ENCODE results near the gene FOXN1. TPM values are rescaled to one million over a fixed set of nuclear protein-coding genes. Genes with fewer than 3 reads are reported as not detected.

FOXN1 gene
- total and polyA plus RNA-seq, 2 donors from 2014 or later = not detected

DNA sequence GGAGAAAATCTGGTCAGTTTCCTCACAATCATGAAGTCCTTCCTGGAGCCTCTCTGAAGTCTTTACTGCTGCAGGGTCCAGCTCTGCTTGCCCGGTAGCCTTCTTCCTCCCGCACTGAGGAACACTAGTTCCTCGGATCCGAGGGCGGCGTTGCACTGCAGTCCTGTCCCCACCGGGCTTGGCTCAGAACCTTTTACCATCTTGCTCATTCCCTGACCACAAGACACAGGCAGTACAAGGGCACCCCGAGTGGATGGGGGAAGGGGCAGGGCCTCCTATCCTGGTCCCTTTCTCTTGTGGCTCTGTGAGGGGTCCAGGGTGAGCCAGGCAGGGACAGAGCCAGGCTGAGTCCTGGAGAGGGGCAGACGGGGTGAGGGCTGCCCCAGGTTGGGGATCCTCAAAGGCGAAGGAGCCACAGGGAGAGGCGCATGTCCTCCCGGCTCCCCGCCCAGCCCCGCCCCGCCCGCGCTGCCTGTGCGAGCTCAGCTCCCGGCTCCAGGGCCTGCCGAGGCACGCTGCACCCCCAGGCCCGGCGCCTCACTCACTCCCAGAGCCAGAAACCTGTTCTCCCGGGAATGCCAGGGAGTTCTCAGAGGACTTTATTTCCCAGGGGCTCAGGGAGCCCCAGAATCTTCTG lies 1.5 kb downstream of the FOXN1 start:
- Histone ChIP-seq H3K9me3 (ENCODE audit: control insufficient read depth in 2 of 3, insufficient read depth in 1 of 3, low read length in 3 of 3) (no peaks in the 10 kb centered on the region), H3K36me3 (ENCODE audit: control insufficient read depth in 2 of 3, insufficient read depth in 3 of 3, low read length in 3 of 3) (no peaks in the 10 kb centered on the region), H3K27me3 (ENCODE audit: control insufficient read depth, insufficient read depth, low read length) (no peaks in the 10 kb centered on the region), H3K4me1 (ENCODE audit: control insufficient read depth in 2 of 3, insufficient read depth in 2 of 3, low read depth in 1 of 3, low read length in 3 of 3) (no peaks in the 10 kb centered on the region), H3K4me3 (ENCODE audit: low read length in 3 of 3) (no peak overlapping the region), H3K27ac (ENCODE audit: low read depth in 2 of 2, low read length in 2 of 2) (no peak overlapping the region), H3K9ac (ENCODE audit: low read length in 3 of 3) (no peak overlapping the region)
- intact Hi-C loops (cut with DNase I) = no loop called here
- TF ChIP-seq, protein P1, sequence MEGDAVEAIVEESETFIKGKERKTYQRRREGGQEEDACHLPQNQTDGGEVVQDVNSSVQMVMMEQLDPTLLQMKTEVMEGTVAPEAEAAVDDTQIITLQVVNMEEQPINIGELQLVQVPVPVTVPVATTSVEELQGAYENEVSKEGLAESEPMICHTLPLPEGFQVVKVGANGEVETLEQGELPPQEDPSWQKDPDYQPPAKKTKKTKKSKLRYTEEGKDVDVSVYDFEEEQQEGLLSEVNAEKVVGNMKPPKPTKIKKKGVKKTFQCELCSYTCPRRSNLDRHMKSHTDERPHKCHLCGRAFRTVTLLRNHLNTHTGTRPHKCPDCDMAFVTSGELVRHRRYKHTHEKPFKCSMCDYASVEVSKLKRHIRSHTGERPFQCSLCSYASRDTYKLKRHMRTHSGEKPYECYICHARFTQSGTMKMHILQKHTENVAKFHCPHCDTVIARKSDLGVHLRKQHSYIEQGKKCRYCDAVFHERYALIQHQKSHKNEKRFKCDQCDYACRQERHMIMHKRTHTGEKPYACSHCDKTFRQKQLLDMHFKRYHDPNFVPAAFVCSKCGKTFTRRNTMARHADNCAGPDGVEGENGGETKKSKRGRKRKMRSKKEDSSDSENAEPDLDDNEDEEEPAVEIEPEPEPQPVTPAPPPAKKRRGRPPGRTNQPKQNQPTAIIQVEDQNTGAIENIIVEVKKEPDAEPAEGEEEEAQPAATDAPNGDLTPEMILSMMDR (IDR thresholded peaks at IDR 0.05; ENCODE audit: borderline replicate concordance, extremely low read depth, insufficient read depth) = no peak
- FAIRE-seq = no peak
- no peak for DNase-seq

DNA sequence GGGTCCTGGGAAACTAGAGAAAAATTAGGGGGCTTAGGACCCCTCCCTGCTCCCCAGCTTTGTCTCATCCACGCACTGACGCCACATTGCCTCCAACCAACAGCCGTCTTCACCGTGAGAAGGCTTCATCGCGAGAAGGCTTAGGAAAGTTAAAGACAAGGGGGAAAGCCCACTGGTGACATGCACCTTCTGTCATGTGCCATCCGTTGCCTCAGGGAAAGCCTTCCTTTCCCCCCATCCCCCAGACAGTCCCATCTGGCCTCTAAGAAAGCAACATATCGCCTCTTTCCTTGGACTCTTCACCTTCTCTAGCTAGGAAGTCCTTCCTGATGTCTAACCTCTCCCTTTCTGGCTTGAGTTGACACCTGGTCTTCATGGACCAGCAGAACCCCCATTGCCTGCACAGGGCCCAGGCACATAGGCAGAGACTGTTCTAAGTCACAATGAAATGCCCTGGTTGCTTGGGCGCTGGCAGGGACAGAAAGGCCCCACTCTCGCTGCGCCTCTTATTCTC lies 2.1 kb downstream of the FOXN1 start:
- intact Hi-C loops (cut with DNase I) = no loop called here
- Histone ChIP-seq H3K27ac (ENCODE audit: low read depth in 2 of 2, low read length in 2 of 2) (no peak overlapping the region), H3K36me3 (ENCODE audit: control insufficient read depth in 2 of 3, insufficient read depth in 3 of 3, low read length in 3 of 3) (no peaks in the 10 kb centered on the region), H3K9me3 (ENCODE audit: control insufficient read depth in 2 of 3, insufficient read depth in 1 of 3, low read length in 3 of 3) (no peaks in the 10 kb centered on the region), H3K27me3 (ENCODE audit: control insufficient read depth, insufficient read depth, low read length) (no peaks in the 10 kb centered on the region), H3K4me1 (ENCODE audit: control insufficient read depth in 2 of 3, insufficient read depth in 2 of 3, low read depth in 1 of 3, low read length in 3 of 3) (no peaks in the 10 kb centered on the region), H3K9ac (ENCODE audit: low read length in 3 of 3) (no peak overlapping the region), H3K4me3 (ENCODE audit: low read length in 3 of 3) (no peak overlapping the region)
- no peak for DNase-seq
- TF ChIP-seq, protein P1 (IDR thresholded peaks at IDR 0.05; ENCODE audit: borderline replicate concordance, extremely low read depth, insufficient read depth) = no peak
- no peak for FAIRE-seq

DNA sequence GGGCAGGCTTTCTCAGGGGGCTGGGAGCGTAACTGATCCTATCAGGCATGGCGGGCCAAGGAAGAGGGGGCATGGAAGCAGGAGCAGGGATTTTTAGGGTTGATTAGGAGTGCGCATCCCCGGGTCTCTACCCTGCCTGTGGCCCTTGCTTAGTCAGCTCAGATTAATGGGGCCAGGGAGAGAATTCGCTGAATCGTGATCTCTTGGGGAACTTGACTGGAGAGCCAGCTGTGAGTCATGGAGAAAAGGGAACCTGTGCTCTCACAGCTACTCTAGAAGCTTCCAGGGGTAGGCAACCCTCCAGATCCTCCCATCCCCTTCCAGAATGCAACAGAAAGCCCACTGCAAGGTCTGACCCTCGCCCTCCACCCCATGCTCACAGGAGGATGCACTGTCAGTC lies 3.6 kb downstream of the FOXN1 start:
- no peak for FAIRE-seq
- Histone ChIP-seq H3K27ac (ENCODE audit: low read depth in 2 of 2, low read length in 2 of 2) (no peak overlapping the region), H3K36me3 (ENCODE audit: control insufficient read depth in 2 of 3, insufficient read depth in 3 of 3, low read length in 3 of 3) (no peaks in the 10 kb centered on the region), H3K4me3 (ENCODE audit: low read length in 3 of 3) (no peak overlapping the region), H3K4me1 (ENCODE audit: control insufficient read depth in 2 of 3, insufficient read depth in 2 of 3, low read depth in 1 of 3, low read length in 3 of 3) (no peaks in the 10 kb centered on the region), H3K9ac (ENCODE audit: low read length in 3 of 3) (no peak overlapping the region), H3K9me3 (ENCODE audit: control insufficient read depth in 2 of 3, insufficient read depth in 1 of 3, low read length in 3 of 3) (no peaks in the 10 kb centered on the region), H3K27me3 (ENCODE audit: control insufficient read depth, insufficient read depth, low read length) (no peaks in the 10 kb centered on the region)
- TF ChIP-seq, protein P1 (IDR thresholded peaks at IDR 0.05; ENCODE audit: borderline replicate concordance, extremely low read depth, insufficient read depth) = no peak
- intact Hi-C loops (cut with DNase I) = no loop called here
- DNase-seq = no peak

All from kidney (tissue), 14 donors.